IPS-15b (cell line): ENCODE measurements around the gene CEP170B.
"Not testable (repeated sequence)": the region's sequence is repeated elsewhere in the genome, so short reads cannot be mapped to it uniquely, and the experiment has no call there.

Source experiments
- H3K27me3 ChIP-seq: one replicate; pipeline ENCODE4 v1.6.1; 2013; ENCODE audit warnings: low read length; ENCODE audit not compliant: control insufficient read depth, insufficient read depth
- H3K36me3 ChIP-seq: one replicate; pipeline ENCODE4 v1.6.1; 2013; ENCODE audit warnings: low read length; ENCODE audit not compliant: control insufficient read depth, insufficient read depth
- H3K4me1 ChIP-seq: one replicate; pipeline ENCODE4 v1.6.1; 2013; ENCODE audit warnings: mild to moderate bottlenecking, low read length; ENCODE audit not compliant: control insufficient read depth, insufficient read depth
- H3K4me3 ChIP-seq: one replicate; pipeline ENCODE4 v1.5.1; 2013; ENCODE audit warnings: low read depth, low read length
- H3K9ac ChIP-seq: one replicate; pipeline ENCODE4 v1.6.1; 2013; ENCODE audit warnings: low read depth, mild to moderate bottlenecking, low read length
- H3K9me3 ChIP-seq: one replicate; pipeline ENCODE4 v1.6.1; 2013; ENCODE audit warnings: mild to moderate bottlenecking, low read length; ENCODE audit not compliant: control insufficient read depth, insufficient read depth

CEP170B gene

DNA sequence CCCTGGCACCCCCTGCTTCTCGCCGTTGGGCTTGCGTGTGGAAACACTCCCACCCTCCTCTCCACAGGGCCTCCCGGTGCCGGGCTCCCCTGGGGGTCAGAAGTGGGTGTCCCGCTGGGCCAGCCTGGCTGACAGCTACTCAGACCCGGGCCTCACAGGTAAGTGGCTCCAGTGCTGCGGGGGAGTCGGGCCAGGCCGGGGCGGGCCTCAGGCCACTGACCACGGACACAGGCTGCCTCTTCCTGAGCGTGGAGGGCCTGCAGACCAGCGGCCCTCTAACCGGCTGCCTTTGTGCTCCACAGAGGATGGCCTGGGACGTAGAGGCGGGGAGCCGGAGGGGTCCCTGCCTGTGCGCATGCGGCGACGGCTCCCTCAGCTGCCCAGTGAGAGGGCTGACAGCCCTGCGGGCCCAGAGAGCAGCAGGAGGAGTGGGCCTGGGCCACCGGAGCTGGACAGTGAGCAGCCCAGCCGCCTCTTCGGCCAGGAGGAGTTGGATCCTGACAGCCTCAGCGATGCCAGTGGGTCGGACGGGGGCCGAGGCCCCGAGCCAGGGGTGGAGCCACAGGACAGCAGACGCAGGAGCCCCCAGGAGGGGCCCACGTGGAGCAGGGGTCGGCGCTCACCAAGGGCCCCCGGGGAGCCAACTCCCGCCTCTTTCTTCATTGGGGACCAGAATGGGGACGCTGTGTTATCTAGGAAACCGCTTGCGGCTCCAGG lies 21.1 kb downstream of the CEP170B start:
- Histone ChIP-seq H3K9ac (no peak overlapping the region), H3K9me3 (no peaks in the 10 kb centered on the region), H3K4me1 (no peaks in the 10 kb centered on the region), H3K27me3 (no peaks in the 10 kb centered on the region), H3K4me3 (no peak overlapping the region), H3K36me3 (peaks cover 35% of the 10 kb centered on the region)

DNA sequence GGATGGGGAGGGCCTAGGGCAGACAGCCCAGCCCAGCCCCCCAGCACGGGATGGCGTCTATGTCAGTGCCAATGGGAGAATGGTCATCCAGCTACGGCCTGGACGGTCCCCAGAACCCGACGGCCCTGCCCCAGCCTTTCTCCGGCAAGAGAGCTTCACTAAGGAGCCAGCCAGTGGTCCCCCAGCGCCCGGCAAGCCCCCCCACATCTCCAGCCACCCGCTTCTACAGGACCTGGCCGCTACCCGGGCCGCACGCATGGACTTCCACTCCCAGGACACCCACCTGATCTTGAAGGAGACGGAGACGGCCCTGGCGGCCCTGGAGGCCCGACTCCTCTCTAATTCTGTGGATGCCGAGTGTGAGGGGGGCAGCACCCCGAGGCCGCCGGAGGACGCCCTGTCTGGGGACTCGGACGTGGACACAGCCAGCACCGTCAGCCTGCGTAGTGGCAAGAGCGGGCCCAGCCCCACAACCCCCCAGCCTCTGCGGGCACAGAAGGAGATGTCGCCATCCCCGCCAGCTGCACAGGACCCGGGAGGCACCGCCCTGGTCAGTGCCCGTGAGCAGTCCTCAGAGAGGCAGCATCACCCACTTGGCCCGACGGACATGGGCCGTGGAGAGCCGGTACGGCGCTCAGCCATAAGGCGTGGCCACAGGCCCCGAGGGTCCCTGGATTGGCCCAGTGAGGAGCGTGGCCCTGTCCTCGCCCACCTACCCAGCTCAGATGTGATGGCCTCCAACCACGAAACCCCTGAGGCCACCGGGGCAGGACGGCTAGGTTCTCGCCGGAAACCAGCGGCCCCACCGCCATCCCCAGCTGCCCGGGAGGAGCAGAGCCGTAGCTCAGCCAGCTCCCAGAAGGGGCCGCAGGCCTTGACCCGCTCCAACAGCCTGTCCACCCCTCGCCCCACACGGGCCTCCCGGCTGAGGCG lies 21.9 kb downstream of the CEP170B start:
- Histone ChIP-seq H3K36me3 (peaks cover 35% of the 10 kb centered on the region), H3K4me1 (no peaks in the 10 kb centered on the region), H3K9ac (no peak overlapping the region), H3K27me3 (no peaks in the 10 kb centered on the region), H3K9me3 (no peaks in the 10 kb centered on the region), H3K4me3 (no peak overlapping the region)

DNA sequence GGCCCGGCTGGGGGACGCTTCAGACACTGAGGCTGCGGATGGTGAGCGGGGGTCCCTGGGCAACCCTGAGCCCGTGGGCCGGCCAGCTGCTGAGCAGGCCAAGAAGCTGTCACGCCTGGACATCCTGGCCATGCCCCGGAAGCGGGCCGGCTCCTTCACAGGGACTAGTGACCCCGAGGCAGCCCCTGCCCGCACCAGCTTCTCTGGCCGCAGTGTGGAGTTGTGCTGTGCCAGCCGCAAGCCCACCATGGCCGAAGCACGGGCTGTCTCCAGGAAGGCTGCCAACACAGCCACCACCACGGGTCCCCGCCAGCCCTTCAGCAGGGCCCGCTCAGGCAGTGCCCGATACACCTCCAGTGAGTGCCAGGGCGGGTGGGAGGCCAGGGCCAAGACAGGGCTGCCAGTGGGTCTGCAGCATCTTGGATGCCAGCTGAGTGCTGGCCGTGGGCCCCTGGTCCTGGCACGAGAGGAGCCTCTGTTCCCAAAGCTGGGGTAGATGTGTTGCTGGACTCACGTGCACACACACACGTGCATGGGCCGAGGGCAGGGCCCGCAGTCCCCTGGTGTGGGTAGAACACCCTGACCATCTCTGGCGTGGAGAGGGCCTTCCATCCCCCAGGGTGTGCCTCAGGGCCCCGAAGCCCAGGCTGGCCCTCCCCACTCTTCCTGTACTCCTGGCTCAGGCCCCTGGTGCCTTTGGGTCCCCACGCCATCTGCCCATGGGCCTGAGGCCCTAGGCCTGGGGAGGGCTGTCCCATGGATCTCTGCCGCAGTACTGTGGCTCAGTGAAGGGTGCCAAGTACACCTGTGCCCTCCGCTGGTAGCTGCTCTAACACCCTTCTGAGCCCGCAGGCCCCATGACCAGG lies 22.8 kb downstream of the CEP170B start:
- no peaks in the 10 kb centered on the region for H3K9me3 ChIP-seq
- peaks cover 35% of the 10 kb centered on the region for H3K36me3 ChIP-seq
- H3K9ac ChIP-seq = no peak overlapping the region
- no peaks in the 10 kb centered on the region for H3K27me3 ChIP-seq
- H3K4me3 ChIP-seq = no peak overlapping the region
- no peaks in the 10 kb centered on the region for H3K4me1 ChIP-seq

DNA sequence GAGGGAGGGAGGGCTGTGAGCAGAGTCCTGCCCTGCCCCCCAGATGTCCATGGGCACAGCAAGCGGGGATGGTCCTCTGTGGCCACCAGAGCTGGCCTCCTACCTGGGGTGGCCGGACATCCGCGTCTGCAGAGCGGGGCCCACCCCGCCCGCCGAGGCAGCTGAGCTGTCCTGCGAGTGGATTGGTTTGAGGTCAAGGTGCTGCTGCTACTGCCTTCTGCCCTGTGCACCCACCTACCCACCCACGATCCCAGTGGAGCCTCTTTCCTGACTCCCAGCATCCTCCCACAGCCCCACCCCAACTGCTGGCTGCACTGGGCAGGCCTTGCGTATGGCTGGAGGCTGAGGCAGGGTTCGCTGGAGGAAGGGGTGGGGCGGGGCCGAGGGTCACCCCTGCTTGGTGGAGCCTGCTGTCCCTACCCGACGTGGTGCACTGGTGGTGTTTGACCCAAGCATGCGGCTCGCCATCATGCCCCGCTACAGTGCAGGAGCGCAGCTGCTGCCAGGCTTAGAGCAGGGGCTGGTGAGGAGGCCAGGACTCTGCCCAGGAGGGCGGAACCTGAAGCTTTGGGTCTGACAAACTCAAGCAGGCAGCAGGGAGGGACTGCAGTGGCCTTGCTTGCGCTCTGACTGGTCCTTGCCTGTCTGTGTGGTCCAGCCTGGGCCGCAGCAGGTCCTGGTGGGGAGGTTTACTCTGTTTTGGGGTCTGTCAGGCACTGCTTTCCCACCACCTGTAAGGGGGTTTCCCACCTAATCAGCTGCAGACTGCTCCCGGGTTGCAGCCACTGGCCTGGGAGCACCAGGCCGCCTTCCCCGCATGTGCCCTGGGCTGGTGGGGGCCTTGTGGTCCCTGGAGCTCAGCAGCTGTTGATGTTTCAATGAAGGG lies 23.7 kb downstream of the CEP170B start:
- Histone ChIP-seq H3K36me3 (peaks cover 28% of the 10 kb centered on the region), H3K9me3 (no peaks in the 10 kb centered on the region), H3K27me3 (no peaks in the 10 kb centered on the region)

DNA sequence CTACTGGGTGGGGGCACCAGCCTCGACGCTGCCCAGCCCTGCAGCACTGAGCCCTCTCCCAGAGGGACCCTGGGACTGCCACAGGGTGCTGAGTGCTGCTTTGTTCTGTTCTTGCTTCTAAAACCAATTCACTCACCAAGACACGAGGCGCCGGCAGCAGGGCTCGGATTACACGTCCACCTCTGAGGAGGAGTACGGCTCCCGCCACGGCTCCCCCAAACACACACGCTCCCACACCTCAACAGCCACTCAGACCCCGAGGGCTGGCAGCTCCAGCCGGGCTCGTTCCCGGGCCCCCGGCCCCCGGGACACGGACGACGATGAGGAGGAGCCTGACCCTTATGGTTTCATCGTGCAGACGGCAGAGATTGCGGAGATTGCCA lies 24.3 kb downstream of the CEP170B start:
- Histone ChIP-seq H3K9me3 (no peaks in the 10 kb centered on the region), H3K4me3 (no peak overlapping the region), H3K9ac (no peak overlapping the region), H3K27me3 (no peaks in the 10 kb centered on the region), H3K4me1 (no peaks in the 10 kb centered on the region), H3K36me3 (peaks cover 32% of the 10 kb centered on the region)

More for the DNA sequence above, 23.7 kb downstream of the CEP170B start:
- Histone ChIP-seq H3K9ac (no peak overlapping the region), H3K4me1 (no peaks in the 10 kb centered on the region), H3K4me3 (no peak overlapping the region)

DNA sequence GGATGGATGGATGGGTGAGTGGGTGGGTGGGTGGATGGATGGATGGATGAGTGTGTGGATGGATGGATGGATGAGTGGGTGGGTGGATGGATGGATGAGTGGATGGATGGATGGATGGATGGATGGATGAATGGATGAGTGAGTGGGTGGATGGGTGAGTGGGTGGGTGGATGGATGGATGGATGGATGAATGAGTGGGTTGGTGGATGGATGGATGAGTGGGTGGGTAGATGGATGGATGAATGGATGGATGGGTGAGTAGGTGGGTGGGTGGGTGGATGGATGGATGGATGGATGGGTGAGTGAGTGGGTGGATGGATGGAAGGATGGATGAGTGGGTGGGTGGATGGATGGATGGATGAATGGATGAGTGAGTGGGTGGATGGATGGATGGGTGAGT lies 25.2 kb downstream of the CEP170B start:
- not testable (repeated sequence) for H3K9me3 ChIP-seq, H3K27me3 ChIP-seq, H3K4me1 ChIP-seq, H3K9ac ChIP-seq, H3K4me3 ChIP-seq
- H3K36me3 ChIP-seq = peaks cover 38% of the 10 kb centered on the region

DNA sequence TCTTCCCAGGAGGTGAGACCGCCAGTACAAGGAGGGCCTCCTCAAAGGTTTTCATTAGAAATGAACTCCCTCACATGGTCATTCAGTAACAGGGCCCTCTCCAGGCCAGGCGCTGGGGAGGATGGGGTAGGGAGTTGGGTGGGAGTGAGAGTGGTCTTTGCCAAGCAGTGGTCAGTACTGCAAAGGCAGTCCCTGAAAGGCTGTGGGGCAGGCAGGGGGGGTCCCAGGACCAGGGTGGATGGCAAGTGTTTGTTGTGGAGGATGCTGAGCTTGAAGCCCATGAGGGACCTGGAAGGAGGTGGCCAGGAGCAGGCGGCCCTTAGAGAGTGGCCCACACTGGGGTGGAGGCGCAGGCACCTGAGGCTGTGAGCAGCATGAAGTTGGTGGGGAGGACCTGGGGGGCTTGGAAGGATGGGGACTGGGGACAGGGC lies 26.1 kb downstream of the CEP170B start:
- Histone ChIP-seq H3K9me3 (no peaks in the 10 kb centered on the region), H3K36me3 (peaks cover 36% of the 10 kb centered on the region), H3K27me3 (no peaks in the 10 kb centered on the region), H3K4me1 (no peaks in the 10 kb centered on the region), H3K4me3 (no peak overlapping the region), H3K9ac (no peak overlapping the region)

DNA sequence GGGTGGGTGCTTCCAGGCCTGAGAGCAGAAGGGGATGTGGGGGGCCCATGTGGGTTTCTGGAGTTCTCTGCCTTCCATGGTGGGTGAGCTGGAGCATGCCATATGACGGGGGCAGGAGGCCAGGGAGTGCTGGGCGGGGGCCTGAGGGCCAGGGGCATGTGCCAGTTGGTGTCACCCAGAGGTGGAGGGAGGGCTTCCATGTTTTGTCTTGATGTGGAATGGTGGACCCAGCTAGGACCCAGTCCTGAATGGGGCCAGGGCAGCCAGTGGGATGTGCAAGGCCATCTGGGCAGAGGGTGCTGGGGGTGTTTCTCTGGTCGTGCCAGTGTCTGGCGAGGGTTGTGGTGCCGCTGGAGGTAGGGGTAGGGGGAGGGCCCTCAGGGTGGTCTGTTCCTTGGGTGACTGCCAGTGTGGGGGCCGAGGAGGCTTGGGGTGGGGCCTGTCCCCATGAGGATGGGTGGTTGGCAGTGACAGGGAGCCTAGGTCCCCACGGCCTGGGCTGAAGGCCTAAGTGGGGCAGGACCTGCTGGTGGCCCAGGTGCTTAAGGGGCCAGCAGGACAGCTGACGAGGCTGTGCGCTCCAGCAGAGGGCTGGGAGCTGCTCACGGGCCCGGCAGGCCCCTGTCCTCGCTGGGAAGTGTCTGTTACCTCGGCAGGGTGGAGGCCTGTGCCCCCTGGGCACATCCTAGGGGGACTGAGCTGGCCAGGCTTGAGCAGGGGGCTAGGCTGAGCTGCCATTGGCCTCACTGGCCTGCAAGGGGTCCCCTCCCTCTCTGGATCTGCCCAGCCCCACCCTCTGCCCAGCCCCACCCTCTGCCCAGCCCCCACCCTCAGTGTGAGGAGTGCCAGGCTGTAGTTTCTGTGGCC lies 26.8 kb downstream of the CEP170B start:
- H3K9me3 ChIP-seq = no peaks in the 10 kb centered on the region
- no peaks in the 10 kb centered on the region for H3K4me1 ChIP-seq
- H3K36me3 ChIP-seq = peaks cover 28% of the 10 kb centered on the region
- H3K9ac ChIP-seq = no peak overlapping the region
- no peaks in the 10 kb centered on the region for H3K27me3 ChIP-seq
- H3K4me3 ChIP-seq = no peak overlapping the region

DNA sequence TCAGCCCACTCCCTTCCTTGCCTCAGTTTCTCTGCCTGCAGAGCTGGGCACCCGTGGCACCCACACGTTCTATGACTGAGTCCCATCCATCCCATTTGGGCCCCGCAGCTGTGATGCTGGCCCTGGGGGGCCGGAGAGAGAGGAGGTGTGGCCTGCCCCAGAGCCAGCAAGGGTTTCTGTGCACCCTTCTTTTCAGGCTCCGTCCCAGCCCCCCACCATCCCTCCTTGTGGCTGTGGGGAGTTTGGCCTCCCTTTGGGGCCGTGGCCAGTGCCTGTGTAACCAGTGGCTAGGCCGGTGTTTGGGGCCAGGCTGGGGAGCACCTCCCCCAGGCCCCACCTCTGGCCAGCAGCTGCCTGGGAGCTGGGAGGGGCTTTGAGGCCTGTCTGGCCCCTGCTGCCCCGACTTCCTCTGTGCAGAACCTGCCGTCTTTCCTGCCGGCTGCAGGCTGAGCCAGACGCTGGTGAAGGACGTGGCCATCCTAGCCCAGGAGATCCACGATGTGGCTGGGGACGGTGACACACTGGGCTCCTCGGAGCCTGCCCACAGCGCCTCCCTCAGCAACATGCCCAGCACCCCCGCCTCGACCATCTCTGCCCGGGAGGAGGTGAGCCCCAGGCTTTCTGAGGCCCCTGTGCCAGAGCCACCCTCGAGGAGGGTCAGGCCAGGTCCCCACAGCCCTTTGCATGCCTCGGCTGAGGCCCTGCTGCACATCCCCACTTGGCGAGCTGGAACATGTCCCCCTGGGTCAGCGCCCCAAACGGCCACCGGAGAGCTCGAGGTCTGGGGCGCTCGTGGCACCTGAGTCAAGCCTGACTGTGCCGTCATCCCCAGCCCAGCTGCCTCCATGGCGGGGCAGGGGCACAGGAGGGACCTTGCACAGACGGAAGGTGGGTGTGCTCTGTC lies 27.7 kb downstream of the CEP170B start:
- Histone ChIP-seq H3K36me3 (peaks cover 20% of the 10 kb centered on the region), H3K27me3 (no peaks in the 10 kb centered on the region), H3K9ac (no peak overlapping the region), H3K9me3 (no peaks in the 10 kb centered on the region), H3K4me3 (no peak overlapping the region), H3K4me1 (no peaks in the 10 kb centered on the region)
